Activated CD4-positive, alpha-beta T cell treated with anti-CD3 and anti-CD28 coated beads, Interleukin-2, amount 10 ng/mL, durations not matched to agents 24 days and 14 days (primary cell): ENCODE results near the gene KLC3. TPM values are rescaled to one million over a fixed set of nuclear protein-coding genes. Genes with fewer than 3 reads are reported as not detected.

ENCODE experiments used
- DNase-seq: peaks from one replicate; pipeline ENCODE4 v3.0.0; 2022
- H3K27ac Mint-ChIP-seq: one replicate; pipeline ENCODE4 v1.8.0; 2022; ENCODE audit warnings: mild to moderate bottlenecking, mixed read lengths
- H3K27me3 Mint-ChIP-seq: one replicate; pipeline ENCODE4 v1.8.0; 2022; ENCODE audit warnings: mixed read lengths
- H3K36me3 Mint-ChIP-seq: one replicate; pipeline ENCODE4 v1.8.0; 2022; ENCODE audit warnings: low read depth, mild to moderate bottlenecking, mixed read lengths
- H3K4me1 Mint-ChIP-seq: one replicate; pipeline ENCODE4 v1.8.0; 2021; ENCODE audit warnings: mixed read lengths
- H3K4me3 Mint-ChIP-seq: one replicate; pipeline ENCODE4 v1.8.0; 2022; ENCODE audit warnings: mild to moderate bottlenecking, moderate library complexity, mixed read lengths
- H3K9me3 Mint-ChIP-seq: one replicate; pipeline ENCODE4 v1.8.0; 2021; ENCODE audit warnings: mixed read lengths
- intact Hi-C: fragments of 100-400 bp; cut with micrococcal nuclease; formaldehyde crosslinking; loops from one replicate; pipeline ENCODE4 v1.15.1; 2023
- total RNA-seq: library from RNA; stranded (reverse); gene quantifications from 2 replicates; pipeline ENCODE4 v1.2.3, GENCODE V29; 2022

The KLC3 gene
- total RNA-seq, 1 donor from 2014 or later, result not detected

GRCh38 chr19:45356760-45357444 is 16.4 kb downstream of the KLC3 start:
- no peak overlapping the region for H3K27ac Mint-ChIP-seq
- H3K27me3 Mint-ChIP-seq, result no peaks in the 10 kb centered on the region
- no peak for DNase-seq
- no peaks in the 10 kb centered on the region for H3K9me3 Mint-ChIP-seq
- H3K4me1 Mint-ChIP-seq, result no peaks in the 10 kb centered on the region
- H3K36me3 Mint-ChIP-seq, result peaks cover 42% of the 10 kb centered on the region
- intact Hi-C loops, result no loop called here
- no peak overlapping the region for H3K4me3 Mint-ChIP-seq

- H3K9me3 Mint-ChIP-seq, result no peaks in the 10 kb centered on the region
- no peaks in the 10 kb centered on the region for H3K4me1 Mint-ChIP-seq
- no peaks in the 10 kb centered on the region for H3K27me3 Mint-ChIP-seq
- no peak for DNase-seq
- intact Hi-C loops, result no loop called here
- H3K36me3 Mint-ChIP-seq, result peaks cover 45% of the 10 kb centered on the region
- H3K27ac Mint-ChIP-seq, result no peak overlapping the region
- no peak overlapping the region for H3K4me3 Mint-ChIP-seq
Observed at GRCh38 chr19:45357445-45357783, 16.9 kb downstream of the KLC3 start.

DNA sequence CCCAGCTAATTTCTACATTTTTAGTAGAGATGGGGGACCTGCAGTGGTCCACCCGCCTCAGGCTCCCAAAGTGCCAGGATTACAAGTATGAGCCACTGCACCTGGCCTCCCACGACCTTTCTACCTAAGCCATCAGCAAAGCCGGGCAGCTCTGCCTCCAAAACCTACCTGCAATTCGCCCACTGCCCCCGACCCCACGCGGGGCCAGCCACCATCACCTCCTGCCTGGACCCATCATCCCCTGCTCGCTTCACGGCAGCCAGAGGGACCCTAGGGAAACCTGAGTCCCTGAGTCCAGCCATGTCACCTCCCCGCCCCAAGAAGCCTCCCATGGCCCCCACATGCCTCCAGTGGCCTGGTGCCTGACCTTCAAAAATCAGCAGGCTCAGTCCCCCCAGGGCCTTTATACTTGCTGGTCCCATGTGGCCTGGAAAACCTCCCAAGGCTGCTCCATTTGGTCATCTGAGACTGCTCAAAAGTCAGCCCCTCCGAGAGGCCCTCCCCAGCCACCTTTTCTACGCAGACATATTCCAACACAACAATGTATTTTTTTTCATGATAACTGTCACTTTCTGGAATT is 17.8 kb downstream of the KLC3 start:
- peaks cover 44% of the 10 kb centered on the region for H3K36me3 Mint-ChIP-seq
- H3K27me3 Mint-ChIP-seq, result no peaks in the 10 kb centered on the region
- intact Hi-C loops, result no loop called here
- no peak overlapping the region for H3K27ac Mint-ChIP-seq
- H3K4me3 Mint-ChIP-seq, result no peak overlapping the region
- no peak for DNase-seq
- H3K9me3 Mint-ChIP-seq, result no peaks in the 10 kb centered on the region
- H3K4me1 Mint-ChIP-seq, result no peaks in the 10 kb centered on the region

DNA sequence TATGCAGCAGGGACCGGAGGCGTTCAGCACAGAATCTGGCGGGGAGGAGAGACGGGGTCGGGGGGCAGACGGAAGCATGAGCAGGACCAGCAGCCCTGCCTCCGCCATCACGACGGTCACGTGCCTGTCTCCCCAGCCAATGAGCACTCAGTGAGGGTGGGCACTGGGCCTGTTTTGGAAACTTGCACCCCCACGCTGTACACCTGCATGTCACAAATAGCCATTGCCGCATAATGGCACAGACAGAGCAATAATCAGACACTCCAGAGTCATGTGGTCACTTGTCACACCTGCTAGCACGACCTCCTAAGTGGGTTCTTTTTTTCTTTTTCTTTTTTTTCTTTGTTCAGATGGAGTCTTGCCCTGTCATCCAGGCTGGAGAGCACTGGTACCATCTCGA is 21.1 kb downstream of the KLC3 start:
- Mint-ChIP-seq H3K4me1 (no peaks in the 10 kb centered on the region), H3K27ac (no peak overlapping the region), H3K27me3 (no peaks in the 10 kb centered on the region), H3K4me3 (no peak overlapping the region), H3K36me3 (peaks cover 28% of the 10 kb centered on the region), H3K9me3 (no peaks in the 10 kb centered on the region)
- DNase-seq, result no peak
- intact Hi-C loops, result no loop called here

DNA sequence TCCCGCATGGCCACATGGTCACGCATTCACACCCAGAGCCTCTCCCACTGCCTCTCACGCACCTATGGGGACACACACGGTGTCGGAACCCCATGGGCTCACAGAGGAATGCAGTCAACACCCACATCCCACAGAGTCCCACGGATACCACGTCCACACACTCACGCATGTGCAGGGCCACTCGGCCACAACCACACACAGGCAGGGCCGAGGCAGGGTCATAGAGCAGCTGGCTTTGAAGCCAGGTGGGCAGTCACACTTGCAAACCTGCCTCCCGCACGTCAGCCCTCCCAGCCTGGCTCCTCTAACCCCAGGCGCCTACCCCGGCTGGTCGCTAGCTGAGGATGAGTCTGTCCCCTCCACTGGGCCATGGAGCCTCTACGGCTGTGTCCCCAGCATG is 21.7 kb downstream of the KLC3 start:
- no peak for DNase-seq
- Mint-ChIP-seq H3K36me3 (peaks cover 26% of the 10 kb centered on the region), H3K27ac (no peak overlapping the region), H3K27me3 (no peaks in the 10 kb centered on the region), H3K4me1 (no peaks in the 10 kb centered on the region), H3K9me3 (no peaks in the 10 kb centered on the region), H3K4me3 (no peak overlapping the region)
- intact Hi-C loops, result no loop called here

DNA sequence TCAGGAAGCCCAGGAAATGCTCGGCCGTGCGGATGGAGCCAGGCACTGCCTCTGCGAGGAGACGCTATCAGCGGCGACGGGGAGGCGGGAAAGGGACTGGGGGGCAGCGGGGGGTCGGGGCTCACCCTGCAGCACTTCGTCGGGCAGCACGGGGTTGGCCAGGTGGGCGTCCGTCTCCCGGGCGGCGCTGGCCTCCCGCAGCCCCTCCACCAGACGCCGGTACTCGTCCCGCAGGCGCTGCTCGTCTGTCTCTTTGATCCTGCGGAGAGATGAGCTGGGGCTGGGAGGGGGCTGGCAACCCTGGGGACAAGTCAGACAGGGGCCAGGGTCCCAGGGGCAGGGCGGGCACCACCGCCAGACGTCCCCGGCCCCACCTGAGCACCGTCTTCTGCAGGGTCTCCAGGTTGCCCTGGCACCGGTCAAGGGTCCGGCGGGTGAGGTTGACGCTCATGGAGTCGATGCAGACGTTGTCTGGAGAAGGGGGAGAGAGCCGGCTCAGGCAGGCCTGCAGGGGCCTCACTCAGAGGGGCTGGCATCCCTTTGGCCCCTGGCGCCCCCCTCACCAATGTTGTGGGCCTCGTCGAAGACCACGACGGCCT is 23.4 kb downstream of the KLC3 start:
- Mint-ChIP-seq H3K27ac (no peak overlapping the region), H3K4me3 (no peak overlapping the region), H3K36me3 (peaks cover 24% of the 10 kb centered on the region), H3K27me3 (no peaks in the 10 kb centered on the region), H3K4me1 (peaks cover 6% of the 10 kb centered on the region), H3K9me3 (no peaks in the 10 kb centered on the region)
- DNase-seq, result no peak
- intact Hi-C loops, result no loop called here

- Mint-ChIP-seq H3K27me3 (no peaks in the 10 kb centered on the region), H3K4me1 (peaks cover 7% of the 10 kb centered on the region), H3K9me3 (no peaks in the 10 kb centered on the region), H3K27ac (no peak overlapping the region), H3K36me3 (peaks cover 19% of the 10 kb centered on the region), H3K4me3 (no peak overlapping the region)
- intact Hi-C loops, result no loop called here
- no peak for DNase-seq
Observed at GRCh38 chr19:45364696-45365095, 24.1 kb downstream of the KLC3 start.

DNA sequence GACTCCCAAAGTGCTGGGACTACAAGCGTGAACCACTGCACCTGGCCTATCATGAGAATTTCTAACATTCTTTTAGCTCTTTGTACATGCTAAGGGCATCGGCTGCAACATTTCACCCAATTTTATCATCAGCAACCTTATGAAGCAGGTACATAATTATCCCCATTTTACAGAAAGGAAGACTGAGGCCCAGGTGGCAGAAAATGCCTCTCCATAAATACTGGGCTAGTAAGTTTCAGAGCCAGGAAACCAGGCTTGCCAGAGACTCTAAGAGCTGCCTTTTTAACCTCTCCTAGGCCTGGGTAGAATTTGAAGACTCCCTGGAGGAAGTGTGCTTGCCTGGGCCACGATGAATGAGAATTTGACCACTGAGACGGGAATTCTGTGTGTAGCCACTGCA is 27.6 kb downstream of the KLC3 start:
- Mint-ChIP-seq H3K4me1 (peaks cover 17% of the 10 kb centered on the region), H3K27me3 (no peaks in the 10 kb centered on the region), H3K36me3 (peaks cover 6% of the 10 kb centered on the region), H3K27ac (no peak overlapping the region), H3K9me3 (no peaks in the 10 kb centered on the region), H3K4me3 (peak overlapping the region; percentile 4)
- DNase-seq, result no peak
- intact Hi-C loops, result no loop called here

GRCh38 chr19:45368737-45369340 is 28.3 kb downstream of the KLC3 start:
- H3K27ac Mint-ChIP-seq, result no peak overlapping the region
- no peak for DNase-seq
- H3K9me3 Mint-ChIP-seq, result no peaks in the 10 kb centered on the region
- peaks cover 17% of the 10 kb centered on the region for H3K4me1 Mint-ChIP-seq
- intact Hi-C loops, result no loop called here
- H3K27me3 Mint-ChIP-seq, result no peaks in the 10 kb centered on the region
- H3K36me3 Mint-ChIP-seq, result peaks cover 6% of the 10 kb centered on the region
- peak overlapping the region; percentile 65 for H3K4me3 Mint-ChIP-seq

DNA sequence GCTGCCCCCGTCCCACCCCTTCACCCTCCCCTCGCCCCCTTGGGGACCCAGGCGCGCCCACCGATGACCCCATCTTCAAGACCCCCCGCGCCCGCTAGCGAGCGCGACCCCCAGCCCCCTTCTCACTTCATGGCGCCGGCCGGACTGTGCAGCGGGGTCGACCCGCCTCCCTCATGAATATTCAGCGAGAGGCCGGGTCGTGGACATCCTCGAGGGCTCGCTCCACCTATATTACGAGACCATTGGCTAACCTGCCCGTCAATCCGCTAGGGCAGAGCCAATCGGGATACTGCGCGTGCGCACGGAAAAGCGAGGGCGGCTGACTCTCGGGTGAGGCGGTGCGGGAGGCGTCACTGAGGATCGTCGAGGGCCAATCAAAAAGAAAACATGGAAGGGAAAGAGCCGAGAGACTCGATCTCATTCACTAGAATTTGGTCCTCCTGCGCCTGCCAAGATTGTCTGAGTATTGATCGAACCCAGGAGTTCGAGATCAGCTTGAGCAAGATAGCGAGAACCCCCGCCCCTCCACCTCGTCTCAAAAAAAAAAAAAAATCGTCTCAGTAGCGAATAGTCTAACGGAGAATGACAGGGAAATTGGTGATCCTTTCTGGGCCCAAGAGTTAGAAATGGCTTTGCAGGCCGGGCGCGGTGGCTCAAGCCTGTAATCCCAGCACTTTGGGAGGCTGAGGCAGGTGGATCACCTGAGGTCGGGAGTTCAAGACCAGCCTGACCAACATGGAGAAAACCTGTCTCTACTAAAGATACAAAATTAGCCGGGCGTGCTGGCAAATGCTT is 30.1 kb downstream of the KLC3 start, which contains the start of gene ERCC2:
Gene ERCC2, minus strand, starts transcription at position 164 of the 795 bp plus-strand sequence. Its CDS starts 33 bp downstream, at position 131.
- peaks cover 4% of the 10 kb centered on the region for H3K36me3 Mint-ChIP-seq
- intact Hi-C loops, result loop anchor here (1.0 kb wide), 1 partner anchor 35 kb away; the partner anchor contains the start of gene PPP1R13L
- peaks cover 17% of the 10 kb centered on the region for H3K4me1 Mint-ChIP-seq
- peak; percentile 100 for DNase-seq
- peak within 1 kb of the TSS; percentile 91 for H3K4me3 Mint-ChIP-seq
- H3K27ac Mint-ChIP-seq, result peak within 1 kb of the TSS; percentile 99
- H3K27me3 Mint-ChIP-seq, result no peaks in the 10 kb centered on the region
- no peaks in the 10 kb centered on the region for H3K9me3 Mint-ChIP-seq

DNA sequence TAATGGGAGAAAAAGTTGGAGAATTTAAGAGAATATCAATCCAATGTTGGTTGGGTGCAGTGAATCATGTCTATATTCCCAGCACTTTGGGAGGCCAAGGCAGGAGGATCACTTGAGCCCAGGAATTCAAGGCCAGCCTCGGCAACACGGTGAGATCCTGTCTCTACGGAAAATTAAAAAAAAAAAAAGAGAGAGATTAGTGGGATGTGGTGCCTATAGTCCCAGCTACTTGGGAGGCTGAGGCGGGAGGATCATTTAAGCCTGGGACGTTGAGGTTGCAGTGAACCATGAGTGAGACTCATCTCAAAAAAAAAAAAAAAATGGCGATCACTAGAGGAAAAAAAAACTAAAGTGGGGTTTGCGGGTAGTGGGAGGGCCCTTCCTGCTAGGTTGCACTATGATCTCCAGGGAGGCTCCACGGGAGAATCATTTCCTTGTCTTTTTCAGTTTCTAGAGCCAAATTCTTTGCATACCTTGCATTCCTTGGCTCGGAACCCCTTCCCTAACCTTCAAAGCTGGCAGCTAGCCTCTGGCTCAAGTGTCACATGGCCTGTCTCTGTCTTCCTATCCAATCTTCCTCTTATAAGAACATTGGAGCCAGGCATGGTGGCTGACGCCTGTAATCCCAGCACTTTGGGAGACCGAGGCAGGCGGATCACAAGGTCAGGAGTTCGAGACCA is 35.6 kb downstream of the KLC3 start:
- Mint-ChIP-seq H3K4me3 (no peak overlapping the region), H3K27ac (no peak overlapping the region), H3K4me1 (no peaks in the 10 kb centered on the region), H3K27me3 (no peaks in the 10 kb centered on the region), H3K36me3 (no peaks in the 10 kb centered on the region), H3K9me3 (no peaks in the 10 kb centered on the region)
- intact Hi-C loops, result no loop called here
- DNase-seq, result no peak

DNA sequence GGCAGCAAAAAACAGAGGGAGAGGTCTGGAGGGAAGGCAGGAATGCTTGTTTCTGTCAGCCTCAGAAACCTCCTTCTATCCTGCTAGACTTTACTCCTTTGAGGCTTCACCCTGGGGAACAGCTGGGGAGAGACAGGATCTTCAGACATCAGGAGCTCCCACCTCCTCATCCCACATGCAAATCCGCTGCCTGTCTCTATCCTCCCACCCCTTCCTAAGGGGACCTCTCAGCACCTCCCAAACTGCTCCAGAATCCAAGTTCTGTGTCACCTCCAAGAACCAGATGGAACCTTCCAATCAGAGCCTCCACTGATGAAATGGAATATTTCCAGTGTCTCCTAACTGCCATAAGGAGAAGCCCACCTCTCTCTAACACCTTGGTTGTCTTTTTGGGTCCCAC is 39.6 kb downstream of the KLC3 start:
- Mint-ChIP-seq H3K4me1 (no peaks in the 10 kb centered on the region), H3K4me3 (no peak overlapping the region), H3K27me3 (peaks cover 4% of the 10 kb centered on the region), H3K36me3 (no peaks in the 10 kb centered on the region), H3K27ac (no peak overlapping the region), H3K9me3 (no peaks in the 10 kb centered on the region)
- DNase-seq, result no peak
- intact Hi-C loops, result no loop called here

DNA sequence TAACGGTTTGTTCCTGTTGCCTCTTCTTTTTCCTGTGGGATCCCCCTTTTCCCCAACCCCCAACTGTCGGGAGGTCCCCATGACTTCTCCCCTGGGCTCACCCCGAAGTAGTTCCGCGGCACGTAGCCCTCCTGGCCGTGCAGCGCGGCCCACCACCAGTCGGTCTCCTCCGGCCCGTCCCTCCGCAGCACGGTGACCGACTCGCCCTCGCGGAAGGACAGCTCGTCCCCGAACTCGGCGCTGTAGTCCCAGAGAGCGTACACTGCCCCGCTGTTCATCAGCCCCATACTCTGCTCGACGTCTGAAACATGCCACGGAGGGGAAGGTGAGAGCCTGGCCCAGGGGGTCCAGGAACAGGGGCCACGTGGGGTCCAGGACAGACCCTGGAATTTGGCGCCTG is 41.9 kb downstream of the KLC3 start:
- Mint-ChIP-seq H3K27me3 (peaks cover 18% of the 10 kb centered on the region), H3K9me3 (no peaks in the 10 kb centered on the region), H3K4me1 (no peaks in the 10 kb centered on the region), H3K36me3 (no peaks in the 10 kb centered on the region), H3K27ac (no peak overlapping the region), H3K4me3 (no peak overlapping the region)
- DNase-seq, result no peak
- intact Hi-C loops, result no loop called here
